Measurements from ENCODE around the gene BTBD1. TPM values are rescaled to one million over a fixed set of nuclear protein-coding genes. Genes with fewer than 3 reads are reported as not detected.
A peak's percentile ranks its signal among the peaks of the same experiment; 100 is the strongest.

Gene BTBD1
- total RNA-seq, 1 experiment from 2014 or later, result 58.3 TPM

GRCh38 chr15:82986442-82986780 is 80.6 kb downstream of the BTBD1 start:
- TF ChIP-seq CTCF (conservative IDR thresholded peaks at IDR 0.05; ENCODE audit: low read depth, low read length), result no peak
- no peak for TF ChIP-seq EZH2 (IDR thresholded peaks at IDR 0.05; ENCODE audit: borderline replicate concordance, low read depth, low read length, poor library complexity, severe bottlenecking)

DNA sequence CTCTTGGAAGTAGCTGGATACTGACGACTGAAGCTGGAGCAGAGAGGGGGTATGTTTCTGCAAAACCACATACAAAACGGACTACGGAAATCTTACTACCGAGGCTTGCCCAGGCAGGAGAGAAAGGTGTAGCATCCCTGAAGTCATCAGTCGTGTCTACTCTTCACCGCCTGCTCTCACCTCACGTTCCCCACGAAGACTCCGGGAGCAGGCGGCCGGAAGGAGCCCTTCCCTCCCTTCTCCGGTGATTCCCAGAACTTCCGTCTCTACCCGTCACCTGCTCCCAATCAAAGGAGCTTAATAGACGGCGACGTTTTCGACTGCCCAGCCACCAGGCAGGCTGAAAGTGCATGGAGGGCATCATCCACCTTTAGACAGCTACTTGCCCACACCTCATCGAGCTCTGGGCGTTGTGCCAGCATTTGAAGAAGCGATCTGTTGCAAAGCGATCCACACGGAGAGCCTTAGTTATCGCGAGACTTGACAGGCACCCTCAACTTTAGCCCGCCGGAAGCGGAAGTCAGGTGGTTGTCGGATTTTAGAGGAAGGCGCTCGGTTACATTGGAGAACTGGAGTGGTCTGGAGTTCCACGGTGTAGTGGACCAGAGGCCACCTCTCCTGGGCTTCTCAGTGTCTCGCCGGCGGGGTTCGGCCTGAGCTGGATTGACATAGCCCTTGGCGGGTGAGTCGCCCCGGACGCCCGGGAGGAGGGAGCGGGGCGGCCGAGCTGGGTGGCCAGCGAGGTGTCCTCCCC is 81.2 kb downstream of the BTBD1 start, which contains the start of gene RAMAC:
RAMAC (plus strand) TSS at position 523 of the 754 bp plus-strand sequence. CDS start 2,809 bp downstream, outside the sequence.
- Histone ChIP-seq H3K36me3 (ENCODE audit: insufficient read depth, low read length, poor library complexity, severe bottlenecking) (peaks cover 10% of the 10 kb centered on the region), H3K27ac (ENCODE audit: low read depth, low read length, poor library complexity, severe bottlenecking) (peak within 1 kb of the TSS; percentile 81), H3K4me1 (ENCODE audit: insufficient read depth, low read length, poor library complexity, severe bottlenecking) (peaks cover 3% of the 10 kb centered on the region), H3K4me3 (ENCODE audit: low read depth, low read length, poor library complexity, severe bottlenecking) (peak within 1 kb of the TSS; percentile 67), H3K27me3 (replicated peaks; ENCODE audit: insufficient read depth, low read depth, low read length, poor library complexity) (no peaks in the 10 kb centered on the region), H3K9me3 (ENCODE audit: low read depth, low read length, poor library complexity, severe bottlenecking) (no peaks in the 10 kb centered on the region)
- ChIA-PET POLR2A (ENCODE audit: low non-redundant PET) (no interaction called here), CTCF (no interaction called here)
- DNase-seq (ENCODE audit: low spot score), result peak; percentile 97
- no peak for TF ChIP-seq EZH2 (IDR thresholded peaks at IDR 0.05; ENCODE audit: borderline replicate concordance, low read depth, low read length, poor library complexity, severe bottlenecking)
- no peak for TF ChIP-seq CTCF (conservative IDR thresholded peaks at IDR 0.05; ENCODE audit: low read depth, low read length)
- TSS peak; percentile 66 for BruUV-seq (replicated peaks)
- intact Hi-C loops (cut with micrococcal nuclease; ENCODE audit: unreplicated experiment), result loop anchor here (5.0 kb wide), 2 partner anchors 134 to 444 kb away; partner anchors contain the start of gene RPS17

More at GRCh38 chr15:82986442-82986780, 80.6 kb downstream of the BTBD1 start:
- H3K36me3 ChIP-seq (ENCODE audit: insufficient read depth, low read length, poor library complexity, severe bottlenecking), result peaks cover 11% of the 10 kb centered on the region
- ChIA-PET POLR2A (ENCODE audit: low non-redundant PET) (no interaction called here), CTCF (no interaction called here)
- H3K4me1 ChIP-seq (ENCODE audit: insufficient read depth, low read length, poor library complexity, severe bottlenecking), result peaks cover 3% of the 10 kb centered on the region
- peak overlapping the region; percentile 67 for H3K4me3 ChIP-seq (ENCODE audit: low read depth, low read length, poor library complexity, severe bottlenecking)
- intact Hi-C loops (cut with micrococcal nuclease; ENCODE audit: unreplicated experiment), result loop anchor here (5.0 kb wide), 2 partner anchors 134 to 444 kb away; partner anchors contain the start of gene RPS17
- BruUV-seq (replicated peaks), result TSS peak; percentile 77
- H3K27me3 ChIP-seq (replicated peaks; ENCODE audit: insufficient read depth, low read depth, low read length, poor library complexity), result no peaks in the 10 kb centered on the region
- H3K27ac ChIP-seq (ENCODE audit: low read depth, low read length, poor library complexity, severe bottlenecking), result peak overlapping the region; percentile 81
- DNase-seq (ENCODE audit: low spot score), result peak; percentile 15
- H3K9me3 ChIP-seq (ENCODE audit: low read depth, low read length, poor library complexity, severe bottlenecking), result no peaks in the 10 kb centered on the region

DNA sequence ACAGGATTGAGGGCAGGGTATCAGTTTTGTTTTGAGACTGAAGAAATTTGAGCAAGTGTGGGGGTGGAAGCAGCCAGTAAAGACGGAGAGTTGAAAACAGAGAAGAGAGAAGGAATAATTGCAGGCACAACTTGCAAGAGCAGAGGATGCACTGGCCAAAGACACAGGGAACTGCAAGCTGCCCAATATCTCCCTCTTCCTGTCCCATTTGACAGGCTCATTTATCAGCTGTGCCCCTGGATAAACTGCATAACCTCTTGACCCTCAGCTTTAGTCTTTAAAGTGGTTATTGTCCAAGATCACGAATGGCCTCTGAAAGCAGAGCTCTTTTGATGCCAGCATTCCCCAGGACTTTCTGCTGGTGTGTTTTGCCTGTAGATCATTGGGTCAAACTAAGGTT is 86.1 kb downstream of the BTBD1 start:
- CTCF ChIA-PET, result no interaction called here
- POLR2A ChIA-PET (ENCODE audit: low non-redundant PET), result no interaction called here

More for the DNA sequence above, 86.1 kb downstream of the BTBD1 start:
- H3K9me3 ChIP-seq (ENCODE audit: low read depth, low read length, poor library complexity, severe bottlenecking), result no peaks in the 10 kb centered on the region
- no peaks in the 10 kb centered on the region for H3K27me3 ChIP-seq (replicated peaks; ENCODE audit: insufficient read depth, low read depth, low read length, poor library complexity)
- no peak overlapping the region for H3K27ac ChIP-seq (ENCODE audit: low read depth, low read length, poor library complexity, severe bottlenecking)
- no peaks in the 10 kb centered on the region for H3K4me1 ChIP-seq (ENCODE audit: insufficient read depth, low read length, poor library complexity, severe bottlenecking)
- no TSS peak for BruUV-seq (replicated peaks)
- TF ChIP-seq CTCF (conservative IDR thresholded peaks at IDR 0.05; ENCODE audit: low read depth, low read length) (no peak), EZH2 (IDR thresholded peaks at IDR 0.05; ENCODE audit: borderline replicate concordance, low read depth, low read length, poor library complexity, severe bottlenecking) (no peak)
- DNase-seq (ENCODE audit: low spot score), result no peak
- H3K4me3 ChIP-seq (ENCODE audit: low read depth, low read length, poor library complexity, severe bottlenecking), result no peak overlapping the region
- intact Hi-C loops (cut with micrococcal nuclease; ENCODE audit: unreplicated experiment), result no loop called here
- H3K36me3 ChIP-seq (ENCODE audit: insufficient read depth, low read length, poor library complexity, severe bottlenecking), result no peaks in the 10 kb centered on the region

Measured in A673 (cell line).